Fibroblast of skin of left quadriceps (primary cell): ENCODE data around the gene SUGP1.

Source experiments
- DNase-seq, 2 experiments: peaks; one replicate each; pipeline ENCODE4 v3.0.0-alpha.2; 2013; ENCODE audit warnings: low read depth in 2 of 2

The SUGP1 gene

GRCh38 chr19:19227217-19227616 lies 93.1 kb downstream of the SUGP1 start:
- DNase-seq, result no peak

- DNase-seq, result no peak
Observed at GRCh38 chr19:19226663-19227062, 93.6 kb downstream of the SUGP1 start.

GRCh38 chr19:19226204-19226603 lies 94.1 kb downstream of the SUGP1 start:
- no peak for DNase-seq
